Activated CD4-positive, alpha-beta T cell treated with anti-CD3 and anti-CD28 coated beads, Interleukin-2, amount 50 U/mL, for 1 hour (primary cell): ENCODE results near the gene SHC2.
"Not testable (repeated sequence)": the region's sequence is repeated elsewhere in the genome, so short reads cannot be mapped to it uniquely, and the experiment has no call there.

Source experiments
- DNase-seq: peaks from one replicate; pipeline ENCODE4 v3.0.0-alpha.2; 2020

SHC2 gene

GRCh38 chr19:444677-445210 is 16.1 kb downstream of the SHC2 start:
- no peak for DNase-seq

- DNase-seq: no peak
These were observed 17.8 kb downstream of the SHC2 start for GRCh38 chr19:443005-443404.

- DNase-seq: no peak
These were observed 18.7 kb downstream of the SHC2 start for GRCh38 chr19:442085-442484.

GRCh38 chr19:441213-441836 is 19.5 kb downstream of the SHC2 start:
- DNase-seq: no peak

- DNase-seq: no peak
These were observed 20.2 kb downstream of the SHC2 start for GRCh38 chr19:440391-441212.

GRCh38 chr19:439167-439900 is 21.5 kb downstream of the SHC2 start:
- DNase-seq: no peak

- no peak for DNase-seq
These were observed 22.3 kb downstream of the SHC2 start for GRCh38 chr19:438416-438958.

- DNase-seq: no peak
These were observed 23.8 kb downstream of the SHC2 start for GRCh38 chr19:437041-437440.

GRCh38 chr19:436413-436950 is 24.4 kb downstream of the SHC2 start:
- DNase-seq: no peak

- DNase-seq: no peak
These were observed 25.0 kb downstream of the SHC2 start for GRCh38 chr19:435707-436412.

- no peak for DNase-seq
These were observed 25.7 kb downstream of the SHC2 start for GRCh38 chr19:435056-435706.

GRCh38 chr19:434152-434960 is 26.5 kb downstream of the SHC2 start:
- DNase-seq: no peak

GRCh38 chr19:430701-431100 is 30.1 kb downstream of the SHC2 start:
- no peak for DNase-seq

GRCh38 chr19:428149-428548 is 32.7 kb downstream of the SHC2 start:
- no peak for DNase-seq

- not testable (repeated sequence) for DNase-seq
These were observed 33.2 kb downstream of the SHC2 start for GRCh38 chr19:427675-428074.

GRCh38 chr19:426725-427445 is 33.9 kb downstream of the SHC2 start:
- DNase-seq: no peak

- DNase-seq: no peak
These were observed 35.8 kb downstream of the SHC2 start for GRCh38 chr19:425056-425455.

- no peak for DNase-seq
These were observed 36.3 kb downstream of the SHC2 start for GRCh38 chr19:424546-424945.

- no peak for DNase-seq
These were observed 37.0 kb downstream of the SHC2 start for GRCh38 chr19:423691-424466.

GRCh38 chr19:422917-423226 is 38.0 kb downstream of the SHC2 start:
- DNase-seq: not testable (repeated sequence)
